AG04449 (cell line): ENCODE measurements around the gene ADAMTSL2.

ENCODE experiments used
- CTCF ChIA-PET: fragments of 350-600 bp; formaldehyde crosslinking; extraction: SDS; loops from one replicate; lab custom pipeline; 2021; ENCODE audit warnings: antibody characterized with exemption; lab: Yijun Ruan, JAX
- POLR2A ChIA-PET: fragments of 400-600, 350-600 bp; formaldehyde crosslinking; extraction: SDS; loops from one replicate; lab custom pipeline; 2020; ENCODE audit warnings: antibody characterized with exemption, inconsistent platforms; lab: Yijun Ruan, JAX
- DNase-seq: peaks from one replicate; pipeline ENCODE4 v3.0.0-alpha.2; 2010; ENCODE audit warnings: low read depth, low spot score
- H3K4me3 ChIP-seq: 2 replicates; pipeline ENCODE4 v1.5.1; 2011; ENCODE audit warnings: low read depth, mild to moderate bottlenecking, control low read depth, low read length
- CTCF ChIP-seq: IDR thresholded peaks from one replicate; pipeline ENCODE4 v1.5.1; 2011; ENCODE audit warnings: mild to moderate bottlenecking, moderate library complexity, low read length, control low read depth, inconsistent platforms; ENCODE audit not compliant: insufficient read depth; ENCODE audit errors: missing control alignments

ADAMTSL2 gene

GRCh38 chr9:133542002-133542401 lies 7.5 kb downstream of the ADAMTSL2 start:
- CTCF ChIA-PET = interaction anchor here (0.6 kb wide), 1 partner anchor 355 kb away, joined by 3 read pairs; no protein-coding TSS in a partner anchor
- no peak for DNase-seq
- TF ChIP-seq CTCF = no peak
- H3K4me3 ChIP-seq = no peak overlapping the region
- POLR2A ChIA-PET = no interaction called here

- no peak overlapping the region for H3K4me3 ChIP-seq
- no peak for TF ChIP-seq CTCF
- no peak for DNase-seq
- POLR2A ChIA-PET = no interaction called here
- CTCF ChIA-PET = interaction anchor here (1.1 kb wide), 1 partner anchor 10 kb away, joined by 3 read pairs; no protein-coding TSS in a partner anchor
Measured at GRCh38 chr9:133543772-133544467, 9.4 kb downstream of the ADAMTSL2 start.

- DNase-seq = no peak
Measured at GRCh38 chr9:133545494-133546286, 11.2 kb downstream of the ADAMTSL2 start.

GRCh38 chr9:133546287-133546680 lies 11.8 kb downstream of the ADAMTSL2 start:
- ChIA-PET CTCF (no interaction called here), POLR2A (no interaction called here)
- no peak overlapping the region for H3K4me3 ChIP-seq
- TF ChIP-seq CTCF = no peak
- DNase-seq = no peak

More at GRCh38 chr9:133545494-133546286, 11.2 kb downstream of the ADAMTSL2 start:
- H3K4me3 ChIP-seq = no peak overlapping the region
- TF ChIP-seq CTCF = no peak
- CTCF ChIA-PET = no interaction called here
- POLR2A ChIA-PET = no interaction called here

GRCh38 chr9:133547116-133547515 lies 12.6 kb downstream of the ADAMTSL2 start:
- DNase-seq = no peak
- H3K4me3 ChIP-seq = no peak overlapping the region
- POLR2A ChIA-PET = no interaction called here
- CTCF ChIA-PET = no interaction called here
- no peak for TF ChIP-seq CTCF

- DNase-seq = no peak
- no peak for TF ChIP-seq CTCF
- POLR2A ChIA-PET = no interaction called here
- H3K4me3 ChIP-seq = no peak overlapping the region
- CTCF ChIA-PET = no interaction called here
Measured at GRCh38 chr9:133551446-133551845, 16.9 kb downstream of the ADAMTSL2 start.
